Activated CD4-positive, CD25-positive, alpha-beta regulatory T cell (primary cell): ENCODE measurements around the gene DOCK11.
"Not testable (repeated sequence)": the region's sequence is repeated elsewhere in the genome, so short reads cannot be mapped to it uniquely, and the experiment has no call there.

Experiments used
- DNase-seq, 4 experiments: peaks; one replicate each; lab custom pipeline; 2025; lab: John Stamatoyannopoulos, UW

The DOCK11 gene

DNA sequence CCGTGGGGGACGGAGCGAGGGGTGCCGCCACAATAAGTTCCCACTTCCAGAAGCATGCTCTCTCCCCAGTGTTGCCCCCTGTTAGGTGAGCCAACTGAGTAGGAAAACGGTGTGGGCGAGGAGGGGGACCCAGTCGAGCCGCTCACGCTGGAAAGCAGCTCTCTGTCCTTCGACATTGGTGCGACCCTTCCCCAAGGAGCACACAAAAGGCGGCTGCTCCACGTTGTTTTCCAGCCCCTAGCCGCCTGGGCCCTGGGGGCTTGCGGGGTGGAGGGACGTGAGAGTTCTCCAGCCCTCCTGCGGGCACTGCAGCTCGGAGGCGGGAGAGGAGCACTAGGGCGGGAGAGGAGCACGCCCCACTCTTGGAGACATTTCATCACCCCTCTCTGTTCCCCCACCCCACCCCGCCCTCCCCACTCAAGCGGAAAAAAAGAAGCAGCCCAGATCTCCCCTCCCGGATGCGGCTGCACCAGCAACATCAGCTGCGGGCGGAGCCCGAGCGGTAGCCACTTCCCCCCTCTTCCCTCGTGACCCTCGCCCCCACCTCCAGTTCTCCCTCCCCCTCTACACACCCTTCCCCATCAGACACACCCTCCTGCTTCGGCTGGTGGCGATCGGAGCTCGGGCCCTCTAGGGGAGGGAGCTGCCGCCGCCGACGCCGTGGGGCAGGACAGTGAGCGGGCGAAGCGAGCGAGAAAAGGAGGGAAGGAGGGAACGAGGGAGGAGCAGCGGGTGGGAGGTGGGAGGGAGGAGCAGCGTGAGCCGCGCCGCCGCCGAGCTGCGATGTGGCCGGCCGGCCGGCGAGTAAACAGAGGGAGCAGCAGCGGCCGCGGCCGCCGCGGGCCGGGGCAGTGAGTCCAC lies at the start of gene DOCK11:
Gene DOCK11 (plus strand): TSS at position 755 of the 861 bp plus-strand sequence. CDS start 157 bp downstream, outside the sequence.
- peak; percentile 33 to 62 (median 52) for DNase-seq

DNA sequence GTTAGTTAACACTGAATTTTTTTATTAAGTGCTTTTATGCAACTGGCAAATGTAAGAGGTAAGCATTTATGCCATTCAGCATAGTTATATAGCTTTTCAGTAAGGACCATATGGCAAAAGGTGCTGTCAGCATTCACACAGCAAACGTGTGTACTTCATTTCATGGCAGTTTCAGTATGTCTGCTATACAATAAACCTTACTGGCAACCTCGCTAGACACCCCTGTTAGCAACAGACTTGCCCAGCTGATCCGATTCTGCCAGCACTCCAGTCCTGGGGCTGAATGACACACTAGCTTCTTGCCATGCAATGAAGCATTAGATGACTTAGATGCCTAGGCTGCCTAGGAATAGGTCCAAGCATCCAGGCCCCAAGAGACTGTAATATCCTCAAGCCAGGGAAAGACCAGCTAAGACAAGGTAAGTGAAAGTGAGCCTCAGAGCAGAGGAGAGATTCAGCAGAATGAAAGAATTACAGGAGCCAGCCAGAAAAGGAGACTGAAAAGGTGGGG lies 47.3 kb upstream of the DOCK11 start:
- DNase-seq, result no peak

DNA sequence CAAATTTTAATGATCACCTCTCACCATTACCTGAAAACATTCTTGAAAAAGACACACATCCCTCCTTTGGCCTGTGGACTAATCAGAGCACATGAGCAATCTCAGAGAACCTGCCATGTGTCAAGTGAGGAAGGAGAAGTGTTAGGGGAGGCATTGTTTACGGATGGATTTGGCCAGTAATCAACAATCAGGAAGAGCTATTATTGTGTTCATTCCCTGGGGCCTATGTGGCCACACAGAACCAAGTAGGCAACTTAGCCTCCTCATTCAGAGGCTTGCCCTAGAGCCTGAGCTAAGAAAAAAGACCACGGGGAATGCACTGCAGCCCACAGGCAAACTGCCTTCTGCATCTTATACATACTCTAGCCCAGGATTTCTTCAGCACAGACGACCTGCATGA lies 40.6 kb upstream of the DOCK11 start:
- DNase-seq, result no peak

DNA sequence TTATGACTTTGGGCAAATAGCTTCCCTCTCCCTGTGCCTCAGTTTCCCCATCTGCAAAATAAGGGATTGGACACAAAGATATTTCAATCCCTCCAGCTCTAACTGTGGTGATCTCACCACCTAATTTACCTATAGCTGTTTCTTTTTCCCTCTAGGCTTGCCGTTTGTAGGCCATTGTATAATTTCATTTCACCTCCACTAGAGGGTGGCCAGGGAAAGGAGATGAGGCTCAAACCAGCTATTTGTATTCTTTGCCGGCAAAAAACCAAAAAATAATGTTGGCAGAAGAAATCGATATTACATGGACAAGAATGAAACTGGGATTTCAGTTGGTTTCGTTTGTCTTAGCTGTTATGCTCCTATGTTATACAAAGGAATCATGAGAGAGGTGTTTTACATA lies 36.1 kb upstream of the DOCK11 start:
- no peak for DNase-seq

DNA sequence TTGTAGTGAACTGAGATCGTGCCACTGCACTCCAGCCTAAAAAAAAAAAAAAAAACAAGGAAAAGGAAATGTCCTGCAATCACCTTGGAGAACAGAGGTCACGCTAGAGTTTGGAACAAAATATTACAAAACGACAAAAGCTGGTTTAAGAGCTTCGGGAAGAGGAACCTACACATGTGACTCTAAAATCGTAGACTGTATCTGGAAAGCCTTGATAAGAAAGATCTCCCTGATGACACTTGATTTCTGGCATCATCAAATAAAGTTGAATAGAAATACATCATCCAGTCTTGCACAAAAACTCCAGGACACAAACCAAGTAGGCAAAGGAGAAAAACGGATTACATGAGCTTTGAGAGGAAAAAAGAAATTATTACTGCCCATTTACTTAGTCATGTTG lies 31.1 kb upstream of the DOCK11 start:
- no peak for DNase-seq

DNA sequence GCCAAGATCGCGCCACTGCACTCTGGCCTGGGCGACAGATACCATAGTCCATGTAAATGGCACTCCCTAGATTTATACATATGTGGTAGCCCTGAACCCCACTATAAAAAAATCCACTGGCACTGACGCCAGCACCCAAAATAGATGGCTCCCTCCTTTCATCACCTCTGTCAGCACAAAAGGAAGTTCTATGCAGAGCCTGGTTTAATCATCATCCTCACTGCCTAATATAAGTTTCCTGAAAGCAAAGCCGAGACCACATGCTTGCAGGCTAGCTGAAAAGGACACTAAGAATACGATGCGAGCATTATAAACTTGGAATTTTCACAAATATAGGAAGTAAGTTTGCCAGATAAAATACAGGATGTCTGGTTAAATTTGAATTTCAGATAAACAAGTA lies 27.5 kb upstream of the DOCK11 start:
- DNase-seq, result no peak

DNA sequence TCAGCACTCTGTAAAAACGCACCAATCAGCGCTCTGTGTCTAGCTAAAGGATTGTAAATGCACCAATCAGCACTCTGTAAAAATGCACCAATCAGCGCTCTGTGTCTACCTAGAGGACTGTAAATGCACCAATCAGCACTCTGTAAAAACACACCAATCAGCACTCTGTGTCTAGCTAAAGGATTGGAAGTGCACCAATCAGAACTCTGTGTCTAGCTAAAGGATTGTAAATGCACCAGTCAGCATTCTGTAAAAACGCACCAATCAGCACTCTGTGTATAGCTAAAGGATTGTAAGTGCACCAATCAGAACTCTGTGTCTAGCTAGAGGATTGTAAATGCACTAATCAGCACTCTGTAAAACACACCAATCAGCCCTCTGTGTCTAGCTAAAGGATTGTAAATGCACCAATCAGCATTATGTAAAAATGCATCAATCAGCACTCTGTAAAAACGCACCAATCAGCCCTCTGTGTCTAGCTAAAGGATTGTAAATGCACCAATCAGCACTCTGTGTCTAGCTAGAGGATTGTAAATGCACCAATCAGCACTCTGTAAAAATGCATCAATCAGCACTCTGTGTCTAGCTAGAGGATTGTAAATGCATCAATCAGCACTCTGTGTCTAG lies 24.8 kb upstream of the DOCK11 start:
- DNase-seq, result not testable (repeated sequence)

DNA sequence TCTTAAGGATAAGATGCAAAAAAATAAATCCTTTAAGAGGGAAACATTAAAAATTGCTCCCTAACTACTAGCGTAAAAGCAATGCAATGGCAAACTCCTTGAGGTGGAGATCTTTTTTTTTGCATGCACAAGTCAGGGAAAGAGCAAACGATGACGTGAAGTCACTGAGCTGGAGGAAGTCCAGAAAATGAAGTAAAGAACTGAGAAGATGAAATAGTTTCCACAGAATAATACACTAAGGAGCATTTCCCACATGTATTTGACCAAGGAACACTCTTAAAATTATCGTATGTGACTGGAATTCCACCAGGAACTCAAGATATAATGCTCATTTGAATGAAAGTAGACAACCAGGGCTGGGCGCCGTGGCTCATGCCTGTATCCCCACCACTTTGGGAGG lies 21.0 kb upstream of the DOCK11 start:
- no peak for DNase-seq

DNA sequence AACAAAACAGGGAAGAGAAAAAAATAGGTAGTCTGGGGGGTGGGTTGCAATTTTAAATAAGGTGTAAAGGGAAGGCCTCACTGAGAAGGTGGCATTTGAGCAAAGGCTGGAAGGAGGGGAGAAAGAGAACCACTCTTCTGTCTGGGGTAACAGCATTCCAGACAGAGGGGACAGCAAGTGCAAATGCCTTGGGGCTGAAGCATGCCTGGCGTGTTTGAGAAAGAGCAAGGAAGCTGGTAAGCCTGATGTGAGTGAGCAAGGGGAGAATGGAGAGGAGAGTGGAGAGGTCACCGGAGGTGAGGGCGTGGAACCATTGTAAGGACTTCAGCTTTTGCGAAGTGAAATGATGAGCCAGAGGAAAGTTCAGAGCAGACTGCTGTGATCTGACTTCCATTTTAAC lies 19.7 kb upstream of the DOCK11 start:
- DNase-seq, result no peak

DNA sequence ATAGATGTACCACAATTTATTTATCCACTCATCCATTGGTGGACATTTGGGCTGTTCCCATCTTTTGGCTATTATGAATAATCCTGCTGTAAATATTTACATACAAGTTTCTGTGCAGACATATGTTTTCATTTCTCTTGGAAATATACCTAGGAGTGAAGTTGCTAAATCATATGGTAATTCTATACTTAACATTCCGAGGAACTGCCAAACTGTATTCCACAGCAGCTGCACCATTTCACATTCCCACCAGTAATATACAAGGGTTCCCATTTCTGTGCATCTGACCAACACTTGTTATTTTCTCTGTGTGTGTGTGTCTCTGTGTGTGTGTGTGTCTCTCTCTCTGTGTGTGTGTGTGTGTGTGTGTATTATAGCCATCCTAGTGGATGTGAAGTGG lies 15.4 kb upstream of the DOCK11 start:
- DNase-seq, result no peak

DNA sequence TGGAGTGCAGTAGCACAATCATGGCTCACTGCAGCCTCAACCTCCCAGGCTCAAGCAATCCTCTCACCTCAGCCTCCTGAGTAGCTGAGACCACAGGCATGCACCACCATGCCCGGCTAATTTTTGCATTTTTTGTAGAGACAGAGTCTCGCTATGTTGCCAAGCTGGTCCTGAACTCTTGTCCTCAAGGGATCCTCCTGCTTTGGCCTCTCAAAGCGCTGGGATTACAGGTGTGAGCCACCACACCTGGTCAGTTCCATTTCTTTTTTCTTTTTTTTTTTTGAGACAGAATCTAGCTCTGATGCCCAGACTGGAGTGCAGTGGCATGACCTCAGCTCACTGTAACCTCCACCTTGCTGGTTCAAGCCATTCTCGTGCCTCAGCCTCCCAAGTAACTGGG lies 13.2 kb upstream of the DOCK11 start:
- not testable (repeated sequence) for DNase-seq

DNA sequence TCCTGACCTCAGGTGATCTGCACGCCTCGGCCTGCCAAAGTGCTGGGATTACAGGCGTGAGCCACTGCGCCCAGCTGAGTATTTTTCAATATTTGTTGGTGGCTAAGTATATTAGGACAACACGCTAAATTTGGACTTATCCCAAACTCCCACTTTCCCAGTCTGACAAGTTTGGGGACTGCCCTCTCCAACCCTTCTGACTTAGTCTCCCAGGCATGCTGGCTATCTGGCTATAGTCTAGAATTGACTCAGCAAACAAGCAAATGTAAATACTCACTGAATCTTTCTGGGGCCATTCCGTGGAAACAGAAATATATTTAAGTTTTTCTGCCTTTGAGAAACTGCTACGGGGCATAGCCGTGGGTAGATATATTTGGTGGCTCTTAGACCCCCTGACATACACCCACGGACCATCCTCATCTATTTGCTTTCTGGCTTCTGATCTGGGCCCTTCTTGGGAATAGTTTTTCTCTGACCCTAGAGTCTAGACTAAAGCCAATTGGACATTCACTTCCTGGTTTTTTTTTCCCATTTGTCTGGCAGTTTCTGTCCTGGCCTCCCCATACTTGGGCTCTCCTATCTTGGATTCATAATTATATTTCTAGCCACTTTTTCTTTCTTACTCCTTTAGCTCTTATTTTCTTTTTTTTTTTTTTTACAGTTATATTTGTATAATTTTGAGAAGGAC lies 11.3 kb upstream of the DOCK11 start:
- no peak for DNase-seq

DNA sequence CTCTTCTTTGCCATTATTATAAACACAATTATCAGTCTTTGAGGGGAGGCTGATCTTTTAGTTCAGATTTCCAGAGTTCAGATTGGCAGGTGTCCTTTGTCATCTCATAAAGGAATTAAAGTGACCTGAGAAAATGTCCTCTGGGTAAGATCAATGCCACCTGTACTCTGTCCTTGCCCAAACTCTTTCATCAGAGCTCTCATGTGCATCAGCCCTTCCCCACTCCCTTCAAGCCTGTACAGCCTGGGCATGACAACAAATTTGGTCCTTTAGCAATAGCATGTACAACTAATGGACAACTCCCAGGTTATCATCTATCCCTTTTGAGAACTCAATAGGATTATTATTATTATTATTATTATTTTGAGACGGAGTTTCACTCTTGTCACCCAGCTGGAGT lies 8.9 kb upstream of the DOCK11 start:
- not testable (repeated sequence) for DNase-seq

DNA sequence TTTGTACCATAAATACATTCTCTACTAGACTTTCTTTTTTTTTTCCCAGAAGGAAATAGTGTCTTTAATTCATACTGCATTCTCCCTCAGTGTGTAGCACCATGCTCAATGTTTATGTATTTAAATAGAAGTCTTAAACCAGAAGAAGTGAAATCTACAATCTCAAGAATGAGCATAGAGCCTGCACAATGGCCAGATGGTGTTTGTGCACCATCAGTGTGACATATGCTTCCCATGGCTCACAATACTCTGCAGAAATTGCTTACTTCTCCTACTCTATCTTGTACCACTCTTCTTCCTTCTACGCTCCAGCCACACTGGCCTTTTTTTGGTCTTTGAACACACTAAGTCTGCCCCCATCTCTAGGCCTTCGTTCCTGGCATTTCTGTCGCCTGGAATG lies 2.6 kb upstream of the DOCK11 start:
- DNase-seq, result no peak

DNA sequence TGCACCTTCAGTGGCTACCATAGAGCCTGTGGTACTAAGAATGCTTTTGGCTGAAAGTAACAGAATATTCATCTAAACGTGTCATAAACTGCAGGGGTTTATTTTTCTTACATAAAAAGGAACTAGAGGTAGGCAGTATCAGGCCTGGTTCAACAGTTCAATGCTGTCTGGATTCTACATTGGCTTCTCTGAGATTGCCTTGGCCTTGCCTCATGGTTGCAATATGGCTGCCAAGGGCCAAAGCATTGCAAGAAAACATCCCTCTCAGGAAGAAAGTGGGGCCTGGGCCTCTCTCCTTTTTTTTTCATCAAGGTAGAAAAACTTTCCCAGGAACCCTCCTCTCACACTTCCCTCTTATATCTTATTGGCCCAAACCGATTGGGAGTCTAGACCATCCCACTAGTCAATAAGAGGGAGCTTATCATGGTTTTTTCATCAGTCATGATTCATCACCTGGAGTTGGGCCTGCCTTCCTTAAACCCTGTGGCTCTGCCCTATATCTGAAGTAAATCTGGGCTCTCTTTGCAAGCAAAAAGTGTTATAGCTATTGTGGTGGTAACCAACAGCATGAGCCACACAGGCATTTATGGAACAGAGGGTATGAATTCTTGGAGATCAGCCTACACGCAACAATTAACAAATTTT lies 1.8 kb upstream of the DOCK11 start:
- DNase-seq, result no peak

DNA sequence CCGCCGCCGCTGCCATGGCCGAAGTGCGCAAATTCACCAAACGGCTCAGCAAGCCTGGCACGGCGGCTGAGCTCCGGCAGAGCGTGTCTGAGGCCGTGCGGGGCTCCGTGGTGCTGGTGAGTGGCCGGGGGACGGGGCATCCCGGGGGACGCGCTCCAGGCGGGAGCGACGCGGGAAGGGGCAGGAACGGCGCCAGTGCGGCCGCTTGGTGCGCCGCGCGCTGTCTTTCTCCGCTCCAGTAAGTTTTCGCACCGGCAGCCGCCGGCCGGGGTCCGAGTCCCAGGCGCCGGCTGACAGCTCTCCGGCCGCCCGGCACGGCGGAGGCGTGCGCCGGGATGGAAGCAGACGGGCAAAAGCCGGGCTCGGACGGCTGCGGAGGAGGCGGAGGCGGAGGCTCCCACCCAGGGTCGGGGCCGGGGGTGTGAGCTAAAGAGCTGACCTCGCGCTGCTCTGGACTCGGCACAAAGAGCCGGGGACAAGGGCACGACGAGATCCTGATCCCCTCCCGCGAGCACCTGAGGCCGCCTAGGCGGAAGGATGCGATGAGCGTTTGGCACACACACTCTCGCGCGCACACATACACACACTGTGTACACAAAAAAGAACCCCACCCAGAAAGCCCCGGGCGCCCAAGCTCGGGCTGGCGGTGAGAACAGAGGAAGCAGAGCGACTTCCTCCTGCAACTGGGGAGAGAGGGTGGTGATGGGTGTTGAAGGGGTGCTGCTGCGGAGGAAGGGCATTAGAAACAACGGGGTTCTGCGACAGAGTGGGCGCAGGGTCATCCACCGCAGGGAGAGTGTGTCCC lies 545 bp downstream of the DOCK11 start:
- peak; percentile 25 to 68 (median 47) for DNase-seq

DNA sequence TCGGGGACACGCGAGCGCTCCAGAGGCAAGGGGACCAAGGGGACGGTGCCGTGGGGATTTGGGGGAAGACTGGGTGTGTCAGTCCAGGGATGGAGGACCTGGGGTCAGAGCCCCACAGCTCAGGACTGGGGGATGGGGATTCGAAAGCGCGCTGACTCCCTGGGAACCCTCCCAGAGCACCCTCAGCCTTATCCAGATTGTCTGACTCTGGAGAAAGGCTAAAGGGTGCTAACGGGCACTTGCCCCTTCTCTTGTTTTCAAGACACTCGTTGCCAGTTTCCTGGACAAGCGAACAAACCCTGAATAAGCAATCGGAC lies 1.1 kb downstream of the DOCK11 start:
- DNase-seq, result no peak

DNA sequence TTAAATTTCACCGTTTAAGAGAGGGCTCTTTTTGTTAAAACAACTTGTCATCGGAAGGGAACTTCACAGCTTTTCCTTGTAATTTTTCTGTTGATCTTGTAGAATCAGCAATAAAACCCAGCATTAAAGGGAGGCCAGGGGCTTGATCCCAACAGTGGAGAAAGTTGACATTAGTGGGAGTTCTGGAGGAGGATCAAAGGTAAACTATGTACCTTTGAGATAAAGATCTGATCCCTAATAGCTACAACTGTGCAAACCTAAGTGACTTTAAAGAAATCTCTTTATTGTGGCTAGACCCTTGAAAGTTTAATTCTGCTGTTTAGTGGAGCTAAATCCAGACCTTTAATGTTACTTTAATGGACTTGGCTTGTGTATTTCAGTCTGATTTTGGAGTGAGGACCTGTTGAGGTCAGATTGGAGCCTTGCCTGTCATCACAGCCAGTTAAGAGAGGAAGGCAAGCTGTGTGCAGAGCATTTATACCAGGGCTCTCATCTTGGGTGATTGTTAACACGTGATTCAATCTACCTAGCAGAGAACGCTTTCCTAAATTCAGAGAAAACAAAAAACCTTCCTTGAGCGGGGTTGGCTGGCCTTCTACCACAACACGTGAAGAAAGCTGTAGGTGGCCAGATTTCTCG lies 1.7 kb downstream of the DOCK11 start:
- DNase-seq, result peak in 1 of 4 experiments; percentile 1

DNA sequence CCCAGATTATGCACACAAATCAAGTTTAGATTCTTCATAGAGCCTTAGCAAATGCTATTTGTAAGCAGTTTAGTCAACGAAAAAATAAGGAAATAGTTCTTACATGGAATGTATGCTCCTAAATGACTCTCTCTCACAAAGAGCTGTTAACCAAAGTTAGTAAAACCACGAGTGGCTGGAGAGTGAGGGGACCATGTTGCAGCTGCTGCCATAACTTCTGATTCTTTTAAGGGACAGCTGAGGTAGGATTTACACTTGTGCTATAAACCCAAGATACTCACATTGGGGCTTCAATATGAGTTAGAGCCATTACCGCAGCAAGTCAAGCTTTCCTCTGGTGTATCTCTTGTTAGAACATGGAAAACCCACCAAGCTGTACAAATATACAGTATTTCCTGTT lies 2.7 kb downstream of the DOCK11 start:
- no peak for DNase-seq

DNA sequence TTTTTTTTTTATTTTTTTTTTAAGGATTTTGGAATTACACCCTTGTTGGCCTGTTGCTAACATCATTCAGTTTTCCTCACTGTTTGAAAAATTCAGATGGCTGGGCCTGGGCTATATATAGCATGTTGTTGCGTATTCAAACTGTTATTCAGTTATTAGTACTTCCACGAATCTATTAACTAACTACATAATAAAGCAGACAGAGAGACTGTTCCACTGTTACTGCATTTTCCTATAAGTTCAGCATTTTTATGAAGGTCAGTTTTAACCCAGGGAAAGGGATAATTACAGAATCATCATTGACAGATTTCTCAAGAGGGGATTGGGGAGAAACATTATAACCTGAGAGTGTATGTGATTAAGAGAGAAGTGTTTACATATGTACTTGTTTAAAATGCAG lies 3.1 kb downstream of the DOCK11 start:
- DNase-seq, result no peak

DNA sequence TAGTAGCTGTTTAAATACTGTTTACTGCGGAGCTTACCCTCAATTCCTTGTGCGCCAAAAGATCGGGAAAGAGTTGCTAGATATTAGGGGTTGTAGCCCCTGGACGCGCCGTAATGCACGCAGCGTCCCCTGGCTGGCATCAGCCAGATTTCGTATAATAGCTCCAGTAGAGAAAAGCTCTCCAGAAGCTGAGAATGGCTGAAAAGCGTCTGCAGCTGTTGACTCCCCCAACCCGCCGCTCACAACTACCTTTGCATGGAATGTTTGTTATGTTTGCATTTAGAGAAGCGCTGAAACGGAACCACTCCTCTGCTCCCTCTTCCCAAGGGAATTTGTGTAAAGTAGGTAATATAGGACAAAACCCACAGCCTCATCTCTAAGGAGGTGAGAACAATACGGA lies 3.7 kb downstream of the DOCK11 start:
- no peak for DNase-seq
